ENCODE data around the gene RBSN. TPM values are rescaled to one million over a fixed set of nuclear protein-coding genes. Genes with fewer than 3 reads are reported as not detected.

Gene RBSN
- total and polyA plus RNA-seq, 2 donors (not counting 1 experiment from before 2014, with no cell fraction given): 7.1 to 32.6 TPM

DNA sequence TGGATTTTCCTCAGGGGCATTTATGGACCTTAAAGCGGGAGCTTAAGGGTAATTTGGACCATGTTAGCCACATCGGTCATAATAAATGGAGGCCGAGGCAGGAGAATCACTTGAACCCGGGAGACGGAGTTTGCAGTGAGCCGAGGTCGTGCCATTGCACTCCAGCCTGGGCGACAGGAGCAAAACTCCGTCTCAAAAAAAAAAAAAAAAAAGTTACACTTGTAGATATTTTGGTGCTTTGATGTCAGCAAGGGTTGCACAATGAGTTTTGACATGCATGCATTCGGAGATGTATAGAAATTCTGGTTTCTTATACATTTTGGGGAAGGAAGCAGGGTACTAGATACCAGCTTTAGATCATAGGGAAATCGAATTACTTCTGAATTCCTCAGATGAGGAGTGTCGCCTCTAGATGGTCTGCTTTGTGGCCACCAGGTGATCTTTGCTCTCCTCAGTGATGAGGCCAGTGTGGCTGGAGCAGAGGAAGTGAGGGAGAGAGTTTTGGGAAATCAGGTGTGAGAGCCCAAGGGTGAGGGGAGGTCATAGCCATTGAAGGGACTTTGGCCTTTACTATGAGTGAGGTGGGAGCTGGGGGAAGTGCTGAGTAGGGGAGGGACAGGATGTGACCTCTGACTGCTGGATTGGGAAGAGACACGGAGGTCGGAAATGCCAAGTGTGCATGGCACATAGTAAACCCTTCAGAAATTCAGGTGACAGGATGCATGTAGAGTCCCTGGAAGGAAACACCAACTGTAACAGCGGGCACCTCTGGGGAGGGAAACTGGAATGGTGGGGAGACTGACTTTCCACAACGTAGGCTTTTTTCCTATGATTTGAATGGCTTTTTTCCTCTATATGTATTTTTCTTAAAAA, 8.4 kb upstream of the RBSN start:
- intact Hi-C loops (cut with micrococcal nuclease): no loop called here
- H3K79me2 ChIP-seq (ENCODE audit: control insufficient read depth, insufficient read depth, low read length): no peaks in the 10 kb centered on the region
- ATAC-seq (ENCODE audit: low read depth) (no peak), DNase-seq (no peak)
- Mint-ChIP-seq H3K4me3 (no peak overlapping the region), H3K27me3 (peaks cover 4% of the 10 kb centered on the region), H3K4me1 (peaks cover 6% of the 10 kb centered on the region), H3K27ac (no peak overlapping the region), H3K9me3 (ENCODE audit: insufficient read depth) (no peaks in the 10 kb centered on the region)
- no peak overlapping the region for H3K4me2 ChIP-seq (replicated peaks; ENCODE audit: low read depth, low read length, poor library complexity, severe bottlenecking)
- H3K4me1 ChIP-seq (ENCODE audit: control insufficient read depth in 2 of 2, insufficient read depth in 2 of 2, low read length in 2 of 2): peaks cover 3 to 6% of the 10 kb centered on the region in 2 donors
- 87% methylated on average over 14 of the region's 16 CpGs for WGBS (ENCODE audit: insufficient coverage)
- H3K4me3 ChIP-seq (ENCODE audit: control extremely low read depth in 1 of 5, extremely low read depth in 1 of 5, insufficient read depth in 1 of 5, low read depth in 2 of 5, low read length in 4 of 5): no peak overlapping the region
- no peak overlapping the region for H3K9ac ChIP-seq (ENCODE audit: low read length)
- ChIA-PET POLR2A (interaction anchor here (0.6 kb wide), 1 partner anchor 42 kb away, joined by 3 read pairs; no protein-coding TSS in a partner anchor), CTCF (interaction anchor here (0.7 to 5.8 kb wide), 16 partner anchors 8 to 457 kb away, joined by 3 to 41 read pairs (median 6); partner anchors contain the start of gene RBSN)
- H3K36me3 ChIP-seq (replicated peaks in 1 of 2; ENCODE audit: control extremely low read depth in 1 of 2, control insufficient read depth in 1 of 2, extremely low read depth in 1 of 2, insufficient read depth in 2 of 2, low read length in 1 of 2): no peaks in the 10 kb centered on the region
- no peaks in the 10 kb centered on the region for H3K9me3 ChIP-seq (ENCODE audit: control extremely low read depth in 1 of 3, control insufficient read depth in 2 of 3, insufficient read depth in 1 of 3, low read length in 2 of 3)
- TF ChIP-seq, protein P1, sequence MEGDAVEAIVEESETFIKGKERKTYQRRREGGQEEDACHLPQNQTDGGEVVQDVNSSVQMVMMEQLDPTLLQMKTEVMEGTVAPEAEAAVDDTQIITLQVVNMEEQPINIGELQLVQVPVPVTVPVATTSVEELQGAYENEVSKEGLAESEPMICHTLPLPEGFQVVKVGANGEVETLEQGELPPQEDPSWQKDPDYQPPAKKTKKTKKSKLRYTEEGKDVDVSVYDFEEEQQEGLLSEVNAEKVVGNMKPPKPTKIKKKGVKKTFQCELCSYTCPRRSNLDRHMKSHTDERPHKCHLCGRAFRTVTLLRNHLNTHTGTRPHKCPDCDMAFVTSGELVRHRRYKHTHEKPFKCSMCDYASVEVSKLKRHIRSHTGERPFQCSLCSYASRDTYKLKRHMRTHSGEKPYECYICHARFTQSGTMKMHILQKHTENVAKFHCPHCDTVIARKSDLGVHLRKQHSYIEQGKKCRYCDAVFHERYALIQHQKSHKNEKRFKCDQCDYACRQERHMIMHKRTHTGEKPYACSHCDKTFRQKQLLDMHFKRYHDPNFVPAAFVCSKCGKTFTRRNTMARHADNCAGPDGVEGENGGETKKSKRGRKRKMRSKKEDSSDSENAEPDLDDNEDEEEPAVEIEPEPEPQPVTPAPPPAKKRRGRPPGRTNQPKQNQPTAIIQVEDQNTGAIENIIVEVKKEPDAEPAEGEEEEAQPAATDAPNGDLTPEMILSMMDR (IDR thresholded peaks at IDR 0.05): no peak
- TF ChIP-seq EZH2 (IDR thresholded peaks at IDR 0.05; ENCODE audit: borderline replicate concordance, insufficient read depth, low read depth, low read length, poor library complexity, severe bottlenecking): no peak
- no peak overlapping the region for H3K27ac ChIP-seq (ENCODE audit: low read length in 2 of 2)
- H3K27me3 ChIP-seq (replicated peaks in 1 of 4; ENCODE audit: control extremely low read depth in 1 of 4, control insufficient read depth in 3 of 4, insufficient read depth in 4 of 4, low read length in 3 of 4): peaks cover 0 to 16% (median 0%) of the 10 kb centered on the region in 4 experiments
- no peak overlapping the region for H2AFZ ChIP-seq (ENCODE audit: insufficient read depth, low read depth, low read length, poor library complexity, severe bottlenecking)
- no peaks in the 10 kb centered on the region for H4K20me1 ChIP-seq (ENCODE audit: control insufficient read depth, insufficient read depth, low read length, poor library complexity, severe bottlenecking)

DNA sequence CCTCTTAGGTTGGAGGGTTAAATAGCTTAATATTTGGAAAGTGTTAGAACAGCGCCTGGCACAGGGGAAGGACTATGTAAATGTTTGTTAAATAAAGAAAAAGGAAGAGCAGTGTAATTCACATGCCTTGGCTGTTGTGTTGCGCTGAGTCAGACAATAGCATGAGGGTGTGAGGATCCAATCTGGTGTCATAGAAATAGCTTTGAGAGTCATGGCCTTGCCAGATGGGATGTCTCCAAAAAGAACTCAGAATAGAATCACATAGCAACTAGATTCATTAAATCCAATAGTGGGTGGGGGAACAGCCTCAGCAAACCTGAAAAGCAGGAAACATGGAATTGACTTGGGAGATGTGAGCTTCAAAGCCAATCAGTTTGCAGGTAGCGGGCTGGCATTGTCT, 3.9 kb upstream of the RBSN start:
- H3K79me2 ChIP-seq (ENCODE audit: control insufficient read depth, insufficient read depth, low read length): peaks cover 9% of the 10 kb centered on the region
- POLR2A ChIA-PET: no interaction called here

More for the DNA sequence above, 3.9 kb upstream of the RBSN start:
- ATAC-seq (ENCODE audit: low read depth) (no peak), DNase-seq (no peak)
- WGBS (ENCODE audit: insufficient coverage): 80% methylated on average over 2 of the region's 3 CpGs
- H4K20me1 ChIP-seq (ENCODE audit: control insufficient read depth, insufficient read depth, low read length, poor library complexity, severe bottlenecking): peaks cover 3% of the 10 kb centered on the region
- no peak overlapping the region for H3K4me2 ChIP-seq (replicated peaks; ENCODE audit: low read depth, low read length, poor library complexity, severe bottlenecking)
- H3K9me3 ChIP-seq (ENCODE audit: control extremely low read depth in 1 of 3, control insufficient read depth in 2 of 3, insufficient read depth in 1 of 3, low read length in 2 of 3): no peaks in the 10 kb centered on the region
- TF ChIP-seq, protein P1 (IDR thresholded peaks at IDR 0.05): no peak
- TF ChIP-seq EZH2 (IDR thresholded peaks at IDR 0.05; ENCODE audit: borderline replicate concordance, insufficient read depth, low read depth, low read length, poor library complexity, severe bottlenecking): no peak
- H3K9me3 Mint-ChIP-seq (ENCODE audit: insufficient read depth): no peaks in the 10 kb centered on the region
- H3K27me3 ChIP-seq (replicated peaks in 1 of 4; ENCODE audit: control extremely low read depth in 1 of 4, control insufficient read depth in 3 of 4, insufficient read depth in 4 of 4, low read length in 3 of 4): peaks cover 0 to 12% (median 0%) of the 10 kb centered on the region in 4 experiments
- H3K4me3 Mint-ChIP-seq: no peak overlapping the region
- CTCF ChIA-PET: interaction anchor here (1.2 kb wide), 1 partner anchor 11 kb away, joined by 4 read pairs; no protein-coding TSS in a partner anchor
- H3K27ac ChIP-seq (ENCODE audit: low read length in 2 of 2): no peak overlapping the region
- peaks cover 4% of the 10 kb centered on the region for H3K27me3 Mint-ChIP-seq
- peaks cover 8 to 16% of the 10 kb centered on the region in 2 donors for H3K4me1 ChIP-seq (ENCODE audit: control insufficient read depth in 2 of 2, insufficient read depth in 2 of 2, low read length in 2 of 2)
- intact Hi-C loops (cut with micrococcal nuclease): no loop called here
- H3K4me3 ChIP-seq (ENCODE audit: control extremely low read depth in 1 of 5, extremely low read depth in 1 of 5, insufficient read depth in 1 of 5, low read depth in 2 of 5, low read length in 4 of 5): no peak overlapping the region
- no peak overlapping the region for H3K27ac Mint-ChIP-seq
- no peak overlapping the region for H2AFZ ChIP-seq (ENCODE audit: insufficient read depth, low read depth, low read length, poor library complexity, severe bottlenecking)
- H3K36me3 ChIP-seq (replicated peaks in 1 of 2; ENCODE audit: control extremely low read depth in 1 of 2, control insufficient read depth in 1 of 2, extremely low read depth in 1 of 2, insufficient read depth in 2 of 2, low read length in 1 of 2): no peaks in the 10 kb centered on the region
- H3K9ac ChIP-seq (ENCODE audit: low read length): no peak overlapping the region
- peaks cover 23% of the 10 kb centered on the region for H3K4me1 Mint-ChIP-seq

Data from B cell (primary cell).